Measurements from ENCODE around the gene DNAJC25. TPM values are rescaled to one million over a fixed set of nuclear protein-coding genes. Genes with fewer than 3 reads are reported as not detected.

DNAJC25 gene
- total RNA-seq, 2 donors from 2014 or later = 6.3 to 8.4 TPM

DNA sequence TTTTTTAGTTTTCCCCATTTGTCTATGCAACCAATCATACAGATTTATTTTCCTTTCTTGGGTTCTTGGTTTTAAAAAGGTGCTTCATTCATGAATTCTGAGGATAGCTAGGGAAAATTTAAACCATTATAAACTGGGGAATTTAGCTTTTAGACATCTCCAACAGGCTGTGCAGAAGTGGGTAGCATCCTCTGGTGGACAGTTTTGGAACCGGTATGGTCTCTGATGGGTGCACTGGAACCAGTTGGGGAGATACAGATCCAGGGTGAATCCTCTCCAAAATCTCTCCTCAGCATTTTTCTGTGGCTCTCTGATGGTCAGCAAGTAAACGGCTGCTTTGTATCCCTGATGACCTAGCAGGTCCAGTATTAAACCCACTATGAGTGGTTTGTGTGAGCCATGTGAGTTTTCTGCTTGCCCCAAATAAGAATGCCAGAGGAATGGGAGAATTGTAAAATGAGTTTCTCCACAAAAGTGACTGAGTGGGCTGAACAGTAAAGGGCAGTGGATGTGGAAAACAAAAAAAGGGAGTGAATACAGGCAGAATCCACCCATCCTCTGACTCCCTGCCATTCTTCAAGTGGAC is 9.1 kb upstream of the DNAJC25 start:
- ATAC-seq (peak; percentile 65 to 85), DNase-seq (no peak)
- intact Hi-C loops (cut with DNase I) = loop anchor here in 1 of 2 donors (1.0 kb wide), 1 partner anchor 23 kb away; the partner anchor contains the start of gene PTGR1

- ATAC-seq = peak in 1 of 2 donors; percentile 64
- DNase-seq = peak; percentile 38
- intact Hi-C loops (cut with DNase I) = no loop called here
These were observed 8.5 kb upstream of the DNAJC25 start for GRCh38 chr9:111622626-111623025.

- ATAC-seq = no peak
- intact Hi-C loops (cut with DNase I) = no loop called here
- no peak for DNase-seq
These were observed 3.7 kb upstream of the DNAJC25 start for GRCh38 chr9:111627260-111627963.

DNA sequence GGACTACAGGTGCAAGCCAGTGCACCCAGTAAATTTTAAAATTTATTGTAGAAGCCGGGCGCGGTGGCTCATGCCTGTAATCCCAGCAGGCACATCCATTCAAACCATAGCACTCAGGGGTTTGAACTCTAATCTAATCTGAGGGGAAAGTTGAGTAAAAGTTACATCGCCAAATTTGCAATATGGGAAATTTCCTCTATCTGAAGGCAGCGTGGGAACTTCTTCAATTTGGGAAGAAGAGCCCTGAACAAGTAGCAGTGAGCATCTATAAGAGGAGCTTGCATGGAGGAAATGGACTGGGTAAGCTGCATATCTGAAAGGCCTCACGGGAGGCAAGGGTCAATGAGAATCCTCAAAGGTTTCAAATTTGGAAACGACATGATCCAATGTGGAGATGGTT is 2.7 kb upstream of the DNAJC25 start:
- ATAC-seq = no peak
- intact Hi-C loops (cut with DNase I) = no loop called here
- DNase-seq = no peak

DNA sequence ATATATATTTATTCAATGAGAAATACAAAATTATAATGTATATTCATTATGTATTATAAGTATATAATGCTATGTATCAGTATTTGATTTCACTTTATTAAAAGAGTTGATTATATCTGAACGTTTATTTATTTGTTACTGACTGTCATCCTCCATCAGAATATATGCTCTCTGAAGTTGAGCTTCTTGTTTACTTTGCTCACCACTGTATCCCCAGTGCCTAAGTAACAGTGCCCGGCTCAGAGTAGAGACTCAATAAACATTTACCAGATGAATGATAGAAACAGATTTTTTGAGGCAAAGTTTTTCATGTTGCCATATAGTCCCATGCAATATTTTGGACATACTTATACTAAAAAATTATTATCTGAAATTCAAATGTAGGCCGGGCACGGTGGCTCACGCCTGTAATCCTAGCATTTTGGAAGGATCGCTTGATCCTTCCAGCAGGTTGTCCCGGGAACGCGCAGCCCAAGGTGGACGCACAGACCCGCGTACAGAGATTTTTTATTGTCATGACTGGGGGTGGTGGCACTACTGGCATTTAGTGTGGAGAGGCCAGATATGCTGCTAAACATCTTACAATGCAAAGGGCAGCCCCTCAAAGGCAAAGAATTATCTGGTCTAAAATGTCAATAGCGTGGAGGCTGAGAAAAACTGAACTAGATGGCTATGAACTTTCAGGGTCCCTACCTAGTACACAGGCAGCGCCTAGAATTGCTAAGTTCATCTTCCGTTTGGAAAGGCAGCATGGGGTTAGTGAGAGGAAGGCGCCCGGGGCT is 761 bp upstream of the DNAJC25 start:
- ATAC-seq (peak; percentile 20 to 31), DNase-seq (no peak)
- intact Hi-C loops (cut with DNase I) = no loop called here

GRCh38 chr9:111630964-111631213 is 245 bp upstream of the DNAJC25 start:
- DNase-seq (no peak), ATAC-seq (no peak)
- intact Hi-C loops (cut with DNase I) = no loop called here

GRCh38 chr9:111632060-111632459 is 926 bp downstream of the DNAJC25 start:
- DNase-seq = no peak
- intact Hi-C loops (cut with DNase I) = no loop called here
- no peak for ATAC-seq

GRCh38 chr9:111632695-111633388 is 1.7 kb downstream of the DNAJC25 start:
- ATAC-seq (no peak), DNase-seq (no peak)
- intact Hi-C loops (cut with DNase I) = no loop called here

GRCh38 chr9:111633389-111633736 is 2.2 kb downstream of the DNAJC25 start:
- ATAC-seq = no peak
- intact Hi-C loops (cut with DNase I) = no loop called here
- DNase-seq = no peak

DNA sequence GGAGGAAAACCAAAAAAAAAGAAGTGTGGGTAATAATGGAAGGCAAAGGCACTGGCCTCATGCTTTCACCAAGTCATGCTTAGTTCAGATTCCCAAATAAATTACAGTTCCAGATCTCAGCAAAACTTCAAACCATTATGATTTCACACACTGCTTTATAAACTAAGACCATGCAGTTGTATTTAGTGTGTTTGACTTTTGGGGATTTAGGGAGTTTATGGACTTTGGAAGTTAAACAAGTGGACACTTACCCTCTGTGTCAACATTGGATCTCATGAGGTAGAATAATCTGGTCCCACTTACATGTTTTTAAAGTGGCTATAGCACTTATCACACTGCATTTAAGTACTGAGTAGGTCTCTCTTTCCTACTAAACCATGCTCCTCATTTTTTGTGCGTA is 3.7 kb downstream of the DNAJC25 start:
- DNase-seq = no peak
- no peak for ATAC-seq
- intact Hi-C loops (cut with DNase I) = no loop called here

- intact Hi-C loops (cut with DNase I) = no loop called here
- DNase-seq (no peak), ATAC-seq (no peak)
These were observed 6.4 kb downstream of the DNAJC25 start for GRCh38 chr9:111637421-111637950.

- intact Hi-C loops (cut with DNase I) = no loop called here
- ATAC-seq (no peak), DNase-seq (no peak)
These were observed 13.2 kb downstream of the DNAJC25 start for GRCh38 chr9:111644195-111644772.

GRCh38 chr9:111645806-111646205 is 14.7 kb downstream of the DNAJC25 start:
- DNase-seq (no peak), ATAC-seq (no peak)
- intact Hi-C loops (cut with DNase I) = no loop called here

GRCh38 chr9:111646417-111646816 is 15.3 kb downstream of the DNAJC25 start:
- no peak for DNase-seq
- intact Hi-C loops (cut with DNase I) = no loop called here
- no peak for ATAC-seq

- intact Hi-C loops (cut with DNase I) = no loop called here
- DNase-seq (no peak), ATAC-seq (no peak)
These were observed 16.9 kb downstream of the DNAJC25 start for GRCh38 chr9:111648066-111648465.

- intact Hi-C loops (cut with DNase I) = no loop called here
- ATAC-seq (no peak), DNase-seq (no peak)
These were observed 17.9 kb downstream of the DNAJC25 start for GRCh38 chr9:111649016-111649415.

DNA sequence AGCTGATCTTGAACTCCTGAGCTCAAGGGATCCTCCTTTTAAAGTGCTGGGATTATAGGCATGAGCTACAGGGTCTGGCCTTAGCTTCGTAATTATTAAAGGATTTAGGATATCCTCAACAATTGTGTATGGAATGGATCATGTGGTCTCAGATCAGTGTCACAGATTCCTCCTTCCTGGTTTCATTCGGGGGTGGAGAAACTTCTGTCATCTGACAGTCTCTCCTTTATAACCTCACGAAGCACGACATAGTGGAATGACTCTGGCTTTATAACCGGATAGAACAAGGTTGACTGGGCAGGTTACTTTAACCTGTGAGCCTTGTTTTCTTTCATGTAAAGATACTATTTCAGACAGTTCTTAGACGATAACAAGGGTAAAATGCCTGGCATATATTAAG is 25.9 kb downstream of the DNAJC25 start:
- intact Hi-C loops (cut with DNase I) = no loop called here
- no peak for ATAC-seq
- no peak for DNase-seq

DNA sequence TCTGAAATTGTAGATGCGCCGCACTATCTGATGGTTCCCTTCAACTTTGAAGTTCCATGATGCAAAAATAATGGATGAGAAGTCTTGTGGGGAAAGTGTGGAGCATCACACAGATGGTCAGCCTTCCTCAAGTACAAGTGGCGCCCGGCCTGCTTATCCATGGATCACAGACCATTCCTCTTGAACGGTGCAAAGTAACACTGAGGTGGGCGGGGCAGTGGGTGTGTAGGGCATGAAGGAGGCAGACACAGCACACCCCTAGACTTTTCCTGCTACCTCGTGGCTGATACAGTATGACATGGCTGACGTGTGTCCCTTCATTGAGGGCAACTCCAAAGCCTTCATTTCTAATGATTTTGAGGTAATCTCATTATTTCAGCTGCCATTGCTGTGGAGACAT is 27.8 kb downstream of the DNAJC25 start:
- intact Hi-C loops (cut with DNase I) = no loop called here
- no peak for ATAC-seq
- DNase-seq = no peak

GRCh38 chr9:111659691-111660090 is 28.6 kb downstream of the DNAJC25 start:
- ATAC-seq (no peak), DNase-seq (no peak)
- intact Hi-C loops (cut with DNase I) = no loop called here
